HG02981 (cell line): ENCODE measurements around the gene CABYR.
"Not testable (repeated sequence)": the region's sequence is repeated elsewhere in the genome, so short reads cannot be mapped to it uniquely, and the experiment has no call there.

Source experiments
- ATAC-seq: cut with Tn5 transposase; IDR thresholded peaks from one replicate; pipeline ENCODE4 v1.9.1; 2021; ENCODE audit warnings: mild to moderate bottlenecking, moderate library complexity; ENCODE audit not compliant: unreplicated experiment

Gene CABYR

DNA sequence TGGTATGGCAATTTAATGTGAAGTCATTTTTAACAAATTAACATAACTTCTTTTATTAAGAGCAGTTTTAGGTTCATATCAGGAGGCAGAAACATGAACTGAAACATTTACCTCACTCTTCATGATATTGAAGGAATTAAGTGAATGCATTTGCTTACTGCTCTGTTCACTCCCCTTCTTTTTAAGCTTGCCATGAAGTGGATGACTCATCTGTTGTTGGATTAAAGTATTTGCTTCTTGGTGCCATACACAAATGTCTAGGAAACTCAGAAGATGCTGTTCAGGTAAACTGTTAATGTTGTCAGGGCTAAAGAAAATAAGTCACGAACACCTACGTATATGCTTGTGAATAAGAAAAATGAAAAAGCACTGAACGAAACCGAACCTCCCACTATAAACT, 10.2 kb upstream of the CABYR start:
- no peak for ATAC-seq

DNA sequence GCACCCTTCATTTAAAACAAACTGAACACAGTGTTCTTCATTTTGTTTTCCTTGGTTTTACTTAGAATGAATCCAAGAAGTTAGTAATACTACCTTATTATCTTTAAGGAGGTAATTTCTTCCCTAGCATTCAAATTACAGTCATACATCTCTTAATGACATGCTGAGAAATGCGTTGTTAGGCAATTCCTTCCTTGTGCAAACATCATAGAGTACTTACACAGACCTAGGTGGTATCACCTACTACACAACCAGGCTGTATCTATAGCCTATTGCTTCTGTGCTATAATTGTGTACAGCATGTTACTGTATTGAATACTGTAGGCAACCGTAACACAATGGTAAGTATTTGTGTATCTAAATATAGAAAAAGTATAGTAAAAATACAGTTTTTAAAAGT, 8.4 kb upstream of the CABYR start:
- no peak for ATAC-seq

DNA sequence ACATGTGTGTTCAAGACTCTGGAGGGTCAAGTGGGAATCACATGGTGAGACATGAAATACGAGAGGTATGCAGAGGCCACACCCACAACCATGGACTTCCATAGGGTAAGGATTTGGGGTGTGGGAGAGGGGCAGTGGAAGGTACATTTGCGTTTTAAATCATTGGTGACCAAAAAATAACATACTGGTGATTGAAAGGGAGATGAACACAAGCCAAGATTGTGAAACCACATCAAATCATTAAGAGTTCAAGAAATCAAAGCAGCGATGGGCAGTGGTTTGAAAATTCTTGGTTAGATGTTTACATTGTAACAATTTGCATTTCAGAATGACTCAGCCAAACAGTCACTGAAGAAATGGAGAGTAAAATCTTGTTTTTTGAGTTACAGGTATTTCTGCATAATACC, 1.9 kb upstream of the CABYR start:
- no peak for ATAC-seq

DNA sequence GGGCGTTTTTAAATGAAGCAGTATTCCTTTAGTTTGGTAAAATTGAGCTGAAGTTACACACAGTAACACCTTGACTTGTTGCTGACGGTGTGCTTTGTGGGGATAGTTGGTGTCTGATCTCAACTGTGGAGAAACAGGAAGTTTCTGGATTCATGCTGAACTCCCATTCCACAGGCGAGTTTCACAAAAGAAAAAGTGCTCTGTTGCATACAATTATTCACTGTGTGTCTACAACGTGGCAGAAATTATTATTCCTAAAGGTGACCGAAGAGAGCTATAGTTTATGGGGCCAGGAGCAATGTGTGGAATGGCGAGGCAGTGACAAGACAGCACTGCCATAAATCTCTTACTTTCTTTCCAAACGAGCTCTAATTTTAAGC, 463 bp upstream of the CABYR start:
- no peak for ATAC-seq

DNA sequence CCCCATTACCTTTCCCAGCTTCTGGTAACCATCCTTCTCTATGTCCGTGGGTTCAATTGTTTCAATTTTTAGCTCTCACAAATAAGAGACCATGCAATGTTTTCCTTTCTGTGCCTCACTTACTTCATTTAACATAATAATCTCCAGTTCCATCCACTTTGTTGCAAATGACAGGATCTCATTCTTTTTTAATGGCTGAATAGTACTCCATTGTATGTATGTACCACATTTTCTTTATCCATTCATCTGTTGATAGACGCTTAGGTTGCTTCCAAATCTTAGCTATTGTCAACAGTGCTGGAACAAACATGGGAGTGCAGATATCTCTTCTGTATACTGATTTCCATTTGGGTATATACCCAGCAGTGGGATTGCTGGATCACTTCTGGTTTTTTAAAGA, 1.8 kb downstream of the CABYR start:
- no peak for ATAC-seq

DNA sequence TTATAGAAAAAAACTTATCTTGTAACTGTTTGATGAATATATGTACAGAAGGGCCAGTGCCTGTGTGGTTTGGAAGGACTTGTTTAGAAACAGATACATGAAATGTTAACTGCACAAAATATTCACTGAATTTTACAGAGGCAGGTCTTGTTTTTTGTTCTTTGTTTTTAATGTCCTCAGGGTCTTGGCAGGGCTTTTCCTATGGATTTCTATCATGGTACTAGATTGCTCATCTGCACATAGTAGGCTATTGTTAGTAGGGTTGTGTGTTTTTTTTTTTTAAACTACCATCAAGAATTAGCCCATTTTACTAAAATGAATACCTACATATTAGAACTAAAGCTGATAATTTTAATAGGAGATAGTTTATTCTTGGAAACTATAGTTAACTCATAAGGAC, 3.5 kb downstream of the CABYR start:
- ATAC-seq = no peak

DNA sequence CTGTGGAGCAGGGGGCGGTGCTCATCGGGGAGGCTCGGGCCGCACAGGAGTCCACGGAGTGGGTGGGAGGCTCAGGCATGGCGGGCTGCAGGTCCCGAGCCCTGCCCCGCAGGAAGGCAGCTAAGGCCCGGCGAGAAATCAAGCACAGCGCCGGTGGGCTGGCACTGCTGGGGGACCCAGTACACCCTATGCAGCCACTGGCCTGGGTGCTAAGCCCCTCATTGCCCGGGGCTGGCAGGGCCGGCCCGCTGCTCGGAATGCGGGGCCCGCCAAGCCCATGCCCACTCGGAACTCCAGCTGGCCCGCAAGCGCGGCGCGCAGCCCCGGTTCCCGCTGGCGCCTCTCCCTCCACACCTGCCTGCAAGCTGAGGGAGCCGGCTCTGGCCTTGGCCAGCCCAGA, 10.7 kb downstream of the CABYR start:
- ATAC-seq = not testable (repeated sequence)

DNA sequence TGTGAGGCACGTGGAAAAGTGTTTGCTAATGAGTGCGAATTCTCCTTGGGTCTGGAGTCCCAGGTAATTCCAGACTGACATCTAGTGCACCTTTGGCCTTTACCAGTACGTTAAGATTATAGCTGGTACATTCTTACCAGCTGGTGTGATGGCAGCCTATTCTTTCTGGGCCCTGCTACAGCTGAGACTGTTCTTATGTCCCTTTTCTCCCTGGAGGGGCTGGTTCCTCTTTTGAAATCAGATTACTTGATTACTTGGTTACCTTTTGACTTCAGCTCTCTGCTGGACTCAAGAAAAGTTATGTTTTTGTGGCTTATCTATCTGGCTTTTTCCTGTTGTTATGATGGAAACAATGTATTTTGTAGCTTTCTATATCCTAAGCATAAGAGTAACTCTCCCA, 14.5 kb downstream of the CABYR start:
- ATAC-seq = no peak

DNA sequence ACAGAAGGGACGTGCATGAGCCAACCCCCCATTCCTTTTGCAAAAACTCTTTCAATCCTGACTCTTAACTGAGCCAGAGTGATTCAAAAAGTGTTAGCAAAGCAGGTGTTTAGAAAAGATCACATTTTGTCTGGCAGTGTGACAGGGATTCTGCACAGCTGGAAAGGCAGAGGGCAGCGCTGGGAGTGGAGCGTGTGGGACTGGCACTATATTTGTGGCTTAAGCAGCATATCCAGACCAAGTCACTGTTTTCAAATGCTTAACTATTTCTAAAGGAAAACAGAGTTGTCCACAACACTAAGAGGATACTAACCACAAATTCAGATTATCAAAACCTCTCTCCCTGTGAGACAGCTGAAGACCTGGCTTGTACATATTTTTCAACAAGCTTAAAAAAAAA, 19.0 kb downstream of the CABYR start:
- no peak for ATAC-seq

DNA sequence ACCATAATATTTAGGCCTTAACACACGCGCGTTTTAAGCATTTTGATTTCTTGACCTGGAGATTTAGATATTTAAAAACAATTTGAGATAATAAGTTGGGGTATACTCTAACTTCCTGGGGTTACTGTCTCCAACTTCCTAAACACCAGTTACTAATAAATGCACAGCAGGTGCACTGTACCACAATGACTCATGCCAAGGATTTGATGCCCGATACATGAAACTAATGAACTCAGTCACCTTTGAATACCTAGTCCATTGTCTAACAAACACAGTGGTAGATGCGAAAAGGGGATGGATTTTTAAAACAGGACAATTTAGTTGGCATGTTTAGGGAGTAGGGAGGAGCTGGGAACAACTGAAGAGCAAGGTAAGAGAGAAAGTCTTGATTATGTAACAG, 21.2 kb downstream of the CABYR start:
- no peak for ATAC-seq

DNA sequence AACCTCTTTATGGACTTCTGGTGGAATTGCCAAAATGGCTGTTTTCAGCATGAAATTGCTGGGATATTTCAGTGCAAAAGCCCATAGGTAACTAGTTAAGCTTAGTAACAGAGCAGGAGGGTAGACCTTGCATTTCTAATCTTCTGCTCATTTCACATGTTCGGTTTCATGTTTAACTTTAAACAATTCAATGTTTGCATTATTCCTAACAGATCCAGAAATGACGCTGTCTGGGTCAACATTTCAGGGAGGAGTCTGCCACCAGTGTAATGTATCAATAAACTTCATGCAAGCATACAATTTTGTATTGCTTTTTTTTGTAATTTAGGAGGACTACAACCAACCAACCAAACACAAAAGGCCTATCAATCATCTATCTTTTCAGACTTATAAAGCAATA, 22.4 kb downstream of the CABYR start:
- no peak for ATAC-seq

DNA sequence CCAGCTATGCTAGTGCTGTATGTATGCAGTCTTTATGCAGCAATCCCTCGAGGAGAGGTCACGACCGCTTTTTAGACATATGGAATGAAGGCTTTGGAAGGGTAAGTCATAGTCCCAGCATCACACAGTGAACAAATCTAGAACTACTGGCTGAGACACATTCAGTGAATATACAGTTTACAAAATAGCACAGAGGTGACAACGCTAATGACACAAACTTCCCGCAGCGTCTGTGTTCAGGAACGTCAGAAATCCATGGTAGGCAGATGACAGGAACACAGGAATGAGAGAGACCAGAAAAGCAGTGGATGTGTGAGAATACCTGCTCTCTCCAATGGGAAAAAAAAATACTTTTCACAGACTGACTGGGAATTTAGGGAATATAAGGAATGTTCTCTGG, 29.6 kb downstream of the CABYR start:
- ATAC-seq = no peak

DNA sequence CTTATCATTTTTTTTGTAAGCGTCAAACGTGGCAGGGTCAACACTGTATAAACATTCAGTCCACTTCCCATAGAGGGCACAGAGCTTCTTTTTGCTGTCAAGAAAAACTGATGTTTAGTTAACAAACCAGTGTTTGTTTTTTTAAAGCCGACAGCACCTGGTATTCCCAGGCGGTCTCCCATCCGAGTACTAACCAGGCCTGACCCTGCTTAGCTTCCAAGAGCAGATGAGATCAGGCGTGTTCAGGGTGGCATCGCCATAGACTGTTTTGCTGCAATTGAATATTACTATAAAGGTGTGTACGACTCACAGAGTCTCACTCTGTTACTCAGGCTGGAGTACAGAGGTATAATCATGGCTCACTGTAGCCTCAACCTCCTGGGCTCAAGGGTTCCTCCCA, 31.5 kb downstream of the CABYR start:
- ATAC-seq = no peak

DNA sequence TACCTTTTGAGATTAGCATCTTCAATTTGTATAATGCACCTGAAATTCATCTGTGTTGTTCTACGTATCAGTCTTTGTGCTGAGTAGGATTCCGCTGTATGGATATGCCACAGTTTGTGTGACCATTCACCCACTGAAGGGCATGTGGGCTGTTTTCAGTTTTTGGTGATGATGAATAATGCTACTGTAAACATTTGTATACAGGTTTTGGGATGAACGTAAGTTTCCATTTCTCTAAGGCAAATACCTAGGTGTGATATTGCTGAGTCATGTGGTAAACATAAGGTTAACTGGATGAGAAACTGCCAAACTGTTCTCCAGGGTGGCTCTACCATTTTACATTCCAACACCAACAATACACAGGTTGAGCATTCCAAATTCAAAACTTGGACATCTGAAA, 35.1 kb downstream of the CABYR start:
- ATAC-seq = no peak

DNA sequence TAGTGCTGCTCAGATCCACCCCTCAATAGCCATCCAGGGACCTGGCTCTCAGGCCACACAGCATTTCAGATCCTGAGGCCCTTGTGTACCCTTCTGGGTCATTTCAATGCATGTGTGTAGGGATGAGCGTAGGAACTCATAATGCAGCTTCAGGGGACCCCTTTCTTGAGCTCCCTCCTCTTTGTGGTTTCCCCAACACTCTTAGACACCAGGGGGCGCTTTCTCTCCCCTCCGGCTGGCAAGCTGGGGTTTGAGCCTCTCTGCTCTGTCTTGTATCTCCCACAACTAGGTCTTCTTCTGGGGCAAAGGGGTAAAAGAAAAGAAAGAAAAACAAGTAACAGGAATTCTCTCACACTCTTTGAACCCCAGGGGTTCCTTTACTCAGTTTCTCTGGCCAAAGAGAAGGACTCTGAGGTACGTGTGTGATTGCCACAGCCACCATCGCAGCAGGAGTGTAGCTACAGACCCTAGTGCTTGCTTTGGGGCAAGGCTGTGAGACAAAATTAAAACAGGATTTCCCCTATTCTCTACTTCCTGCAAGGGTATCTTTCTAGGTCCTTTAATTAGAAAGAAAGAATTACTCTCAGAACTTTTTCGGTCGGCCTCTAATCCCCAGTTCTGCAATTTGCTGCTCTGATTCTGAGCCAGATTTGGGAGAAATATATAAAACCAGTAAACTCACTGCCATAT, 38.0 kb downstream of the CABYR start:
- peak; percentile 88 for ATAC-seq

DNA sequence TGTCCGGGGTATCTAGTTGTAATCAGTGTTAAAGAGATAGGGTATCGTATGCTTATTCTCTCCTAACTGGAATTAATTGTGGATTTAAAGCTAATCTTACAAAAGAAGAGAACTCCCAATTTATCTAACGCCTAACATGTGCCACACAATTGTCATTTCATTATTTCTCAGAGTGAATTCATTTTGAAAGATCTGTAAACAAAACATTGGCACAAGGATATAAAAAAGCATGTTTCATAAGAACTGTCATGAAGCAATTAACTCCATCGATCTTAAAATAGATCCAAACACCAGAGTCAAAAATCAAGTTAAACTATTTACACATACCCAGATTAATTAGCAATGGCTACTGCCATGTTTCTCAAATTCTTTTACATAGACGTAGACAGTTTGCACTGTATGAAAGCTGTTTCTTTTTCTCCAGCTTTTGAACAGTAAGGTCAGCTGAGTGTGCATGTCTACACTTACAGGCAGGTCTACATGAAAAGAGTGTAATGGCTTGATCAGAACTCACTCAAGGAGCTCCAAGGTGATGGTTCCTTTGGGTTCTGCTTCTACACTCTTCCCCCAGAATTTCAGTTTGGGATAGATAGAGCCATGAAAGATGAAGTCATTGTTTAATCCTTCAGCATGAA, 38.8 kb downstream of the CABYR start:
- no peak for ATAC-seq

DNA sequence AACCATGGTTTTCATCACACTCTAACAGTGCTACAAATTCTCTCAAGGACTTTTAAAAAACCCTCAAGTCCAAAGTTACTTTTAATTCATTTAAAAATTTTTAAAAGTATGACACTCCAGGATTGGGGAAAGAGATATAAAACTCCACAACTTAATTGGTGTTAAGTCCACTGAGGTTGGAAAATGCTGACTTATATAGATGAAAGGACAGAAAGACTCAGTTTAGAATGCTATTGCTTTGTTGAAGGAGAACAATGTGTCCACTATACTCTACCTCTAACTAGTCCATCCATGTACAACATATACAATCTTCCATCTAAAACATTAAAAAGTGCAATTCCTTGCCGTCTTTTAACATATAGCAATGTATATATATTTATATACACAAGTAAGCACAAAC, 41.2 kb downstream of the CABYR start:
- no peak for ATAC-seq

DNA sequence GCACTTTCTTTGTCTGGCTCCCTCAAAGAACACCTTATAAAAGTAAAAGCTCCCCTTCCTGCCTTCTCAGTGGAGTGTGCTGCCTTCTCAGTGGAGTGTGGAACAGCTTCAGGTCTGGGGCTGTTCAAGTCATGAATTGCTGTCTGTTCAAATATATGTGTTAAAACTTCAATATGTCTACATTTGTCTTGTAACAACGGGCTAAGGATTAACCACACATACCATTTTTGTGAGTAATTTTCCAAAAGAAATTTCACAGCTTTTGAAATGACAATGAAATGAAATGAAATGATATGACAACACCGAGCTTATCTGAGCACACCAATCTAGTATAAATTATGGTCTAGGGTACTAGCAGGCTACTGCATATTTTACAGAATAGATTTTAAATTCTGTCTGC, 42.9 kb downstream of the CABYR start:
- ATAC-seq = no peak

DNA sequence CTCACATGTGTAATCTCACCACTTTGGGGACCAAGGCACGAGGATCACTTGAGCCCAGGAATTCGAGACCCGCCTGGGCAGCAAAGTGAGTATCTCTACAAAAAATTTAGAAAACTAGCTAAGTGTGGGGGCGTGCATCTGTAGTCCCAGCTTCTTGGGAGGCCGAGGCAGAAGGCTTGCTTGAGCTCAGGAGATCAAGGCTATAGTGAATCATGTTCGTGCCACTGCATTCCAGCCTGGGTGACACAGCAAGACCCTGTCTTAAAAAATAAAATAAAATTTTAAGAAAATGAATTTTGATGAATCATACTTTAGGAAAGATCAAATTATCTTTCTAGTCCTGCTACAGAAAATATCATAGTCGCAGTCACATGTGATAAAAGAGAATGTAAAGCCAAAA, 46.9 kb downstream of the CABYR start:
- no peak for ATAC-seq

DNA sequence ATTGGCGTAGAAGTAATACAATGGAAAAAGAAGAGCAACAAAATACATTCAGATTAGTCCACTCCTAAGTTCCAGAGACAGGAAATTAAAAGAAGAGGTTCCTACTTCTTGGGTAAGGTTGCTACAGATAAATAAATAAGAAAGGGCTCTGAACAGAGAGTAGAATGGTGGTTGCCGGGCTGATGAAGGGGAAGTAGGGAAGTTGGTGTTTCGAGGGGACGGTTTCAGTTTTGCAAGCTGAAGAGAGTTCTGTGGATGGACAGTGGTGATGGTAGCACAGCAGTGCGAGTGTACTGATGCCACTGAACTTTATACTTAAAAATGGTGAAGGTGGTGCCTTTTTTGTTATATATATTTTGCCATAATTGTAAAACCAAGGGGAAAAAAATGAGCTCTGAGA, 48.2 kb downstream of the CABYR start:
- no peak for ATAC-seq

DNA sequence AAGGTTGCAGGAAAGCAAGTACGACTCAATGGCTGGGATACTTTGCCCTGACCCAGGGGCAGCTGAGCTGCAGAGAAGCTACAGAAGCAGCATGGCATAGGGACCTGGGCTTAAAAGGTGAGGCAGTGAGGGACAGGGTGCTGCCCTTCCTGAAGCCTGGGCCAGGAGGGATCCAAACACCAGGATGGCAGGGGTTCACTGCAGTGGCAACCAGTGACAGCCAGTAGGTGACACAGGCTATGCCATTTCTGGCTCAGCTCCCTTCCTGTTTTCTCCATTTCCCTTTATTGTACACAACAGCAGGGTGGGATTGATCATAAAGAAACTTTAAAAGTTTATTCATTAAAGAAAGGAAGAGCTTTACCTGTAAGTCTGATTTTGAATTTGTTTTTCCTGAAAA, 48.8 kb downstream of the CABYR start:
- ATAC-seq = no peak

DNA sequence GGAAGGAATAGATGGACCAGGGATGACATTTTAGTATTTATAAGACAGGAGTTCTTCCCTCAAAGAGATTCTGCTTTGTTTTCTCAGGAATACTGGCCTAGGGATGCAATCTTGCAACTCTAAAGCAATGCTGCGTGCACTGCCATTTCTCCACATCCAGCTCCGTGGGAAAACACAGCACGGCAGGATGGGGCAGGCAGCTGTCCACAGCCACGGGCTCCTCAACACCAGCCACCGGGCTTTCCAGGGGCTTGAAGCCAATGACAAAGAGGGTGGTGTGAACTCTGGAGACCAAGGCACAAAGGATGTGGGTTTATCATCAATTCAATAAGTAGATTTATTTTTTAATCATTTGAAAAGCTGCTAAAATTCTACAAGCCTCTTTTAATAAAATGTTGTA, 49.3 kb downstream of the CABYR start:
- ATAC-seq = no peak

DNA sequence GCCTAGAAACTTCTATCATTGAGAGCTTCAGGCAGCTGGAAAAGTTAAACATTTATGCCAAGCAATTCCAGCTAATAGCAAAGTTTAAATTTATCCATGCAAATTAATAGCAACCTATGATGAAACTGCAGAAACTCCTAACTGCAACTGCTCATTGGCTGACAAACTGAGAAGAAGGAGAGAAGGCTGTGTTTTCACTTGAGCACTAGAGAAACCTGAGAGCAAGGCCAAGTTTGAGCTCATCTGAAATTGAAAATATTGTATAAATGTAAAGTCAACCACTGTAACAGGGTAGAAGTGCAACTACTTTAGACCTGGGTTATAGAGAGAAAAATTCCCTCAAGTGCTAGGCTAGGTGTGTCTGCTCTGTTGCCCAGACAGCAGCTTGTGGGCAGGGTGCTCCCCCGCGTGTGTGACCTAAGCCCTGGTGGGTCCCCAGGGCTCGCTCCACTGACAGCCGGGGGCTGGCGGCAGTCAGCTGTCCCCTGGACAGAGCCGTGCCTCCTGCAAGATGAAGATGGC, 50.2 kb downstream of the CABYR start:
- ATAC-seq = peak; percentile 63
